Vagina (tissue), 2 donors: ENCODE data around the gene MSH5. TPM values are rescaled to one million over a fixed set of nuclear protein-coding genes. Genes with fewer than 3 reads are reported as not detected.
A peak's percentile ranks its signal among the peaks of the same experiment; 100 is the strongest.

Source experiments
- DNase-seq, 2 donors: peaks; one replicate each; pipeline ENCODE4 v3.0.0-alpha.2; 2017; ENCODE audit errors: extremely low spot score in 2 of 2
- H3K27ac ChIP-seq: fragments of 200-600 bp; sonication (generic); one replicate; pipeline ENCODE4 v1.5.1; 2019
- H3K27me3 ChIP-seq: fragments of 200-600 bp; sonication (generic); one replicate; pipeline ENCODE4 v1.5.1; 2019
- H3K36me3 ChIP-seq, 2 donors: fragments of 200-600 bp; sonication (generic); one replicate each; pipeline ENCODE4 v1.5.1; 2017 to 2019
- H3K4me1 ChIP-seq: fragments of 200-600 bp; sonication (generic); one replicate; pipeline ENCODE4 v1.5.1; 2019
- H3K4me3 ChIP-seq, 2 donors: fragments of 200-600 bp; sonication (generic); 1 replicate in 1 of 2; 2 replicates in 1 of 2; pipeline ENCODE4 v1.5.1; 2016 to 2019
- H3K9me3 ChIP-seq: fragments of 200-600 bp; sonication (generic); one replicate; pipeline ENCODE4 v1.5.1; 2019
- CTCF ChIP-seq, 3 experiments: fragments of 450-650 bp in 2 of 3; fragments of 200-600 bp in 1 of 3; sonication (generic) in 1 of 3; IDR thresholded peaks; one replicate each; pipeline ENCODE4 v1.5.1; 2017 to 2019; ENCODE audit warnings: antibody characterized with exemption in 3 of 3, mild to moderate bottlenecking in 2 of 3, moderate library complexity in 2 of 3
- POLR2A ChIP-seq, 2 donors: fragments of 450-650 bp; IDR thresholded peaks; one replicate each; pipeline ENCODE4 v1.6.1; 2017; ENCODE audit warnings: antibody characterized with exemption in 2 of 2, mild to moderate bottlenecking in 2 of 2, moderate library complexity in 2 of 2
- POLR2AphosphoS5 ChIP-seq, 2 donors: sonication (generic); formaldehyde crosslinking; IDR thresholded peaks; one replicate each; pipeline ENCODE4 v1.9.0; 2017; ENCODE audit warnings: antibody characterized with exemption in 2 of 2, mild to moderate bottlenecking in 2 of 2, low read depth in 1 of 2; ENCODE audit not compliant: insufficient read depth in 1 of 2
- intact Hi-C: fragments of 100-400 bp; cut with DNase I; formaldehyde crosslinking; loops from one replicate; pipeline ENCODE4 v1.15.1; 2023
- total RNA-seq: library from RNA; depleted of rRNA; stranded (reverse); fragments of >200 nt; gene quantifications from one replicate; pipeline ENCODE4 v1.2.3, GENCODE V29; 2016

Gene MSH5
- total RNA-seq, 1 donor from 2014 or later: 11.0 TPM

GRCh38 chr6:31775633-31776484 lies 36.1 kb downstream of the MSH5 start:
- DNase-seq: peak in 1 of 2 donors; percentile 95
- no peak overlapping the region for H3K27ac ChIP-seq
- H3K9me3 ChIP-seq: no peaks in the 10 kb centered on the region
- TF ChIP-seq POLR2A (IDR thresholded peaks at IDR 0.05): no peak
- TF ChIP-seq POLR2AphosphoS5 (IDR thresholded peaks at IDR 0.05; ENCODE audit: insufficient read depth in 1 of 2, low read depth in 1 of 2): no peak
- no peak for TF ChIP-seq CTCF (IDR thresholded peaks at IDR 0.05)
- H3K4me1 ChIP-seq: peaks cover 11% of the 10 kb centered on the region
- no peak overlapping the region for H3K4me3 ChIP-seq
- intact Hi-C loops: no loop called here
- H3K27me3 ChIP-seq: no peaks in the 10 kb centered on the region
- peaks cover 0 to 22% of the 10 kb centered on the region in 2 donors for H3K36me3 ChIP-seq

GRCh38 chr6:31776485-31776988 lies 36.7 kb downstream of the MSH5 start:
- peak overlapping the region in 1 of 2 donors; percentile 4 for H3K4me3 ChIP-seq

GRCh38 chr6:31776989-31777666 lies 37.3 kb downstream of the MSH5 start, which contains the start of gene VWA7:
TSS of gene VWA7 (minus strand) at chr6:31777328. CDS start at chr6:31776779, 549 bp downstream.
- Histone ChIP-seq H3K4me1 (peaks cover 11% of the 10 kb centered on the region), H3K4me3 (peak within 1 kb of the TSS in 1 of 2 donors; percentile 4), H3K27ac (peak within 1 kb of the TSS; percentile 51), H3K36me3 (peaks cover 0 to 34% of the 10 kb centered on the region in 2 donors), H3K9me3 (no peaks in the 10 kb centered on the region), H3K27me3 (no peaks in the 10 kb centered on the region)
- TF ChIP-seq POLR2AphosphoS5 (IDR thresholded peaks at IDR 0.05; ENCODE audit: insufficient read depth in 1 of 2, low read depth in 1 of 2) (peak; percentile 44 to 64), CTCF (IDR thresholded peaks at IDR 0.05) (no peak)
- intact Hi-C loops: no loop called here
- peak in 1 of 2 donors; percentile 94 for DNase-seq

More at GRCh38 chr6:31776485-31776988, 36.7 kb downstream of the MSH5 start:
- Histone ChIP-seq H3K36me3 (peaks cover 0 to 29% of the 10 kb centered on the region in 2 donors), H3K27me3 (no peaks in the 10 kb centered on the region), H3K9me3 (no peaks in the 10 kb centered on the region), H3K27ac (peak overlapping the region; percentile 51), H3K4me1 (peaks cover 11% of the 10 kb centered on the region)
- intact Hi-C loops: no loop called here
- no peak for TF ChIP-seq POLR2AphosphoS5 (IDR thresholded peaks at IDR 0.05; ENCODE audit: insufficient read depth in 1 of 2, low read depth in 1 of 2)
- TF ChIP-seq POLR2A (IDR thresholded peaks at IDR 0.05): no peak
- no peak for TF ChIP-seq CTCF (IDR thresholded peaks at IDR 0.05)
- DNase-seq: no peak

GRCh38 chr6:31777667-31778050 lies 37.9 kb downstream of the MSH5 start:
- Histone ChIP-seq H3K4me3 (no peak overlapping the region), H3K4me1 (peaks cover 11% of the 10 kb centered on the region), H3K27ac (peak overlapping the region; percentile 51), H3K27me3 (no peaks in the 10 kb centered on the region), H3K36me3 (peaks cover 0 to 39% of the 10 kb centered on the region in 2 donors), H3K9me3 (no peaks in the 10 kb centered on the region)
- intact Hi-C loops: no loop called here
- no peak for DNase-seq
- TF ChIP-seq CTCF (IDR thresholded peaks at IDR 0.05) (no peak), POLR2A (IDR thresholded peaks at IDR 0.05) (no peak)
